HG02852 (cell line): ENCODE measurements around the gene DNAJC6.
"Not testable (repeated sequence)": the region's sequence is repeated elsewhere in the genome, so short reads cannot be mapped to it uniquely, and the experiment has no call there.

Source experiments
- ATAC-seq: cut with Tn5 transposase; IDR thresholded peaks from one replicate; pipeline ENCODE4 v1.9.1; 2021; ENCODE audit warnings: mild to moderate bottlenecking, moderate library complexity; ENCODE audit not compliant: unreplicated experiment

Gene DNAJC6

DNA sequence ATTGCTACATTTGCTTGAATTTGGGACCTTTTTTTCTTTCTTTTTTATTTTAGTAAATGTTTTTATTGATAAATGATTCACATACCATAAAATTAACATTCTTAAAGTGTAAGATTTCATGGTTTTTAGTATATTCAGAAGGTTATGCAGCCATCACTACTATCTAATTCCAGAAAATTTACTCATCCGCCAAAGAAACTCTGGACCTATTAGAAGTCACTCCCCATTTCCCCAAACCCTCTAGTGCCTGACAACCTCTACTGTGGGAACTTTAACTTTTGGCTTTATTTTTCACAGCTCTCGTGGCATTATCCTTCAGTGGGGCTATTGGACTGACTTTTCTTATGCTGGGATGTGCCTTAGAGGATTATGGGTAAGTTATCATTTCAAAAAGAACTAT is 115.7 kb downstream of the DNAJC6 start:
- ATAC-seq, result no peak

DNA sequence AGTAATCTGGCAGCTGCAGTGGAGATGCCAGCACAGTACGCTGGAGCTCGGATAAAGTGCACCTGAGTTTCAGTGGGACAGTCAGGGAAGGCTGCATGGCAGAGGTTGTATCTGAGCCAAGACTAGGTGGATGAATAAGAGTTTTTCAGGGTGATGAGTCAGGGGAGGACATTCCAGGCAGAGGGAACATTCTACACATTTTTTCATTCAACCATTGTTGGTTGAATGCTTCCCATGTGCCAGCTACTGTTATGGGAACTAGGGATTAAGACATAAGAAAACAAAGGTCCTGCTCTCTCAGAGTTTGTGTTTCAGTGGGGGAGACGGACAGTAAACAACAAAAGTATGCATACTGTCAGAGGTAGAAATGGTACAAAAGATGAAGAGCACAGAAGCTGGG is 116.4 kb downstream of the DNAJC6 start:
- no peak for ATAC-seq

DNA sequence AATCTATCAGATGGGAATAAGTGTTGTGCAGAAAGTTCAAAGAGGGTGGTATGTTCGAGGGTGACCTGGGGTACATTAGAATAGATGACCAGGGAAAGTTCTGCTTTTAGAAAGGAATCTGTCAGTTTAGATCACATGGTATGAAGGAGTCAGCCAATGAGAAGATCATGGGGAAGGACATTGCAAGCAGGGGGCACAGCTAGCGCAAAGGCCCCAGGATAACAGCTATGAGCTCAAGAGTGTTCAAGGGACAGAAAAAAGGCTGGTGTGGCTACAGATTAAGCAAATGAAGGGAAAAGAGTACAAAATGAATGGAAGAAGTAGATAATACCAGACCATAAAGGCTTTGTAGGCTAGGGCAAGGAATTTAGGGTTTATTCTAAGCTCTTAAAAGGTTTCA is 119.7 kb downstream of the DNAJC6 start:
- no peak for ATAC-seq

DNA sequence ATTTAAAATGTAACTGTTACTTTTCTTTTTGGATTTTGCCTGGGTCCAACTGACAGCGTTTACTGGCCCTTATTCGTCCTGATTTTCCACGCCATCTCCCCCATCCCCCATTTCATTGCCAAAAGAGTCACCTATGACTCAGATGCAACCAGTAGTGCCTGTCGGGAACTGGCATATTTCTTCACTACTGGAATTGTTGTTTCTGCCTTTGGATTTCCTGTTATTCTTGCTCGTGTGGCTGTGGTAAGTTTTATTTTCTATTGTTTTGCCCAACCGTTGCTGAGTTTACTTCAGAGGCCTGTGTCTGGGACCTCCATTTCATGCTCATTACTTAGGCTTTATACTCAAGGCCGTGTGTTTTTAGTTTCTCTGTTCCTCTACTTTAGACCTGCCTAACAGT is 120.5 kb downstream of the DNAJC6 start:
- ATAC-seq, result no peak

DNA sequence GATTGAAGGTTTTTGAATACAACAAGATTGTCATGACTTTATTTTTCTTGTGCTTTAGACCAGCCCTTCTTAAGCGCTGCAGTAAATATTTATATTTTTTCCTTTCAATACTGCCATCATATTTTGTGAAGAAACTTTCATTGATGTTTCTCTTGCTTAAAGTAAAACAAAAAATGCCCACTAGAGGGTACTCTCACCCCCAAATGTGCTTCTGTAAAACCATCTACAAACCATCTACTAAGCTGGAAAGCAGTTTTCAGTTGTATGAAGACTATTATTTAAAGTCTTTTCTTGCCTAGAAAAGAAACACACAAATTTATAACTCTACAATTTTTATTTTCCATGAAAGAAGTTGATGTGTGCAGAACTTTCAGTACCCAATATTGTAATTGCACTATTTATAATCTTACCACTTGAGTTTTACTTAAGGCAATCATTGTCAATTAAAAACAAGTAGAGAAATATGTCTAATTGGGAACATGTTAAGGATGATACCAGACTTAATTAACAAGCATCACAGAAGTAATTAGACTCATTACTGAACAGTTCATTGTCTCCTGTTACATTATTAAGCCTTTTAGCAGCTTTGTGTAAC is 121.9 kb downstream of the DNAJC6 start:
- peak; percentile 67 for ATAC-seq

DNA sequence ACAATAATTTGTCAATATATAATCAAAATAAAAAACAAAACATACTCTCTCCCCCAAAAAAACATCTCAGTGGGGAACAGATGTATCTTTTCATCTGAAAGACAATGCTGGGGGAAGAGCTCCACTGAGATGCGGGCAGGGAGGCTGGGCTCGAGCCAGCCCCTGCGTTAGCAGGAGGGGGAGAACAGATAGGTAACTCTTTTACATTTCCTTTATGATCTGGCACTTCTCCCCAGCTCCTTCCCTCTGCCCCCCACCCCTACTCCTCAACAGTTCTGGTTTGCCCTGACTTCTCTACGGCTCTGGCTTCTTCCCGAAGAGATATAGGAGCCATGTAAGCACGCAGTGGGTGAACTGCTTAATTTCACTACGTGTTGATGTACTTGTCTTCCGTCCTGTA is 123.6 kb downstream of the DNAJC6 start:
- no peak for ATAC-seq

DNA sequence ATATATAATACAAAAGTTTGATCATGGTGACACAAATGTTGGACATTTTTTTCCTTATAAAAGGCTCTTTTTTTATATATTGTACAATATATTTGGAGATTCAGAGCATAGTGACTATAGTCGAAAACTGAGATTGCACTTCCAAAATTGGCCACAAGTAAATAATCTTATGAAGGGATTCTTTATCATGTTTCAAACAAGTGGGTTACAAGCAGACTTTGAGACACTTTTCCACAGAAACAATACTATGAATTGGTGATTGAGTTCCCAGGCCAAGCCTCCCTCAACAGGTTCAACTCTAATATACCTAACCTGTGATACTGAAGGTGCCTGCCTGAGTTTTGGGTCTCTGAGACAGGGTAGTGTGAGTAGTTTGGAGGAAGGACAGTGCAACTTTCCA is 124.9 kb downstream of the DNAJC6 start:
- ATAC-seq, result no peak

DNA sequence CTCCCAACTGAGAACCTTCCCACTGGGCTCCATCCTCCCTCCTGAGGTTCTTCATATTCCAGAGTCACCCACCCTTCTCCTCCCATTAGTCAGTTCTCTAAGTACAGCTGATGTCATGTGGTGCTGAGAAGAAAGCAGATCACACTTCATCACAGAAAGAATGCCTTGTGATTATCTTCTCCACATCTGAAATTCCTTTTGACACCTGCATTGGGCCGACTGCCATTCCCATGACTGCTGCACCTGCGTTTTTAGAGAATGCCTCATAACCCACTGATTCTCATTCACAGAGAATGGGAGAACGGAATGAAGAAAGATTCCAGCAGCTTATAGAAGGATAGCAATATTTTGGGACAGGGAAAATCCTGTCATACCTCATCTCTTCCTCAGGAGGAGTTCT is 125.4 kb downstream of the DNAJC6 start:
- no peak for ATAC-seq

DNA sequence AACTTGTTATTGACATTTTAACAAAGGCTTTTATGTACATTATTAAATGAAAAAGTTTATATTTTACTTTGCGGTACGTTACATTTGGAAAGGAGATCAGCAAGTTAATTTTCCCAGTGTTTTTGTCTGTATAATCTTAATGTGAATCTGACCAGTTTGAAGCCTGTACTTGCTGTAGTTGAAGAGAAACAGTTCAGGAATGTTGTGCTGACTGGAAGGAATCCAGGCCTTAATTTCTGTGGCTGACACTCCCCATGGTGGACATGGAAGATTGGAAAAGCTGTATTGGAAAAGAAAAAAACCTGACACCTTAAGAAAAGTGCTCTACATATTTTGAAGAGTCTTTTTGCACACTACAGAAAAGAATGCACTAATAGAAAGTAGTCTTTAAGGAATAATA is 126.6 kb downstream of the DNAJC6 start:
- ATAC-seq, result no peak

DNA sequence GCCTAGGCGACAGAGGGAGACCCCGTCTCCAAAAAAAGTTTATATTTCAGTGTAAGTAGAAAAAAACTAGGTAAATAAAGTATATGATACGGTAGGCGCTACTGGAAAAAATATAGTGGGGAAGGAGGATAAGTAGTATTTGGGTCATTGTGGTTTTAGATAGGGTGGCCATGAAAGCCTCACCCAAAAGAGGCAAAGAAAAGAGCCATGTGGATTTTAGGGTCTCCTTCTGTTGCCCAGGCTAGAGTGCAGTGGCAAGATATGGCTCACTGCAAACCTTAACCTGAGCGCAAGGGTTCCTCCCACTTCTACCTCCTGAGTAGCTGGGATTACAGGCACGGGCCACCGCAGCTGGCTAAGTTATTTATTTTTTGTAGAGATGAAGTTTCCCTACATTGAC is 128.3 kb downstream of the DNAJC6 start:
- no peak for ATAC-seq

DNA sequence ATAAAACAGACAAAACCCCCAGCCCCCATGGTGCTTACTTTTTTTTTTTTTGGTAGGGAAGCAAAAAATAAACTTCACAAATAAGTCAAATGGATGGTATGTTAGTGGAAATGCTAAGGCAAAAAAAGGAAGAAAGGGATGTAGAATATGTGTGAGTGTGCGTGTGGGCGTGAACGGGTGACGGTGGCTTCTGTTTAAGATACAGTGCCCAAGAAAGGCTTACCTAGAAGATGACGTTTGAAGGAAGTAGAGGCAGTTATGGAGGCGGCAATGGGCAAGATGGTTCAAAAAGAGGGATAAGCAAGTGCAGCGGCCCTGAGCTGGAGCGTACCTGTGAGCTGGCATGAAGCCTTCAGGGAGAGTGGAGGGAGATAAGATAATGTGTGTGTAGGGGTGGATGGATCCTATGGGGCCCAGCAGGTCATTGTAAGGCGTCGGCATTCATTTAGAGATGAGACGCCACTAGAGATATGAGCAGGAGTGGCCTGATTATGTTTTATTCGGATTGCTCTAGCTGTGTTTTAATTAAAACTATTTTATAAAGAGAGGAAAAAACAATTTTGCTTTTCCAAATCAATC is 131.1 kb downstream of the DNAJC6 start:
- no peak for ATAC-seq

DNA sequence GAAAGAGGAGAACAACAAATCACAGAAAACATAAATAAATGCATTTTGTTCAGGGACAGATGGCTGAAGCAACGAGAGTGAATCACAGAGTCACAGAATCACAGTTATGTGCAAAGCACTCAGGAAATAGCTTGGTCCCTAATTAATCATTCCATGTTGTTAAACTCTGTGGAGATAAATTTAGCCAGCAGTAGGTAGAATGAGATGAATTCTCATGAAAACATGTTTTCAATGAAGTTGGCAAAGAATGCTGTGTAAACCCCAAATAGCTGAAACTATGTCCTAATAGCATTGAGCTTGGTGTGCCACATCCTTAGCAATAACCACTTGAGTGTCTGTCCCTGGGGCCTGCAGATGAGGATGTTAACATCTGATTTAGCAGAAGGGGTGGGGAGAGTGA is 131.6 kb downstream of the DNAJC6 start:
- ATAC-seq, result no peak

DNA sequence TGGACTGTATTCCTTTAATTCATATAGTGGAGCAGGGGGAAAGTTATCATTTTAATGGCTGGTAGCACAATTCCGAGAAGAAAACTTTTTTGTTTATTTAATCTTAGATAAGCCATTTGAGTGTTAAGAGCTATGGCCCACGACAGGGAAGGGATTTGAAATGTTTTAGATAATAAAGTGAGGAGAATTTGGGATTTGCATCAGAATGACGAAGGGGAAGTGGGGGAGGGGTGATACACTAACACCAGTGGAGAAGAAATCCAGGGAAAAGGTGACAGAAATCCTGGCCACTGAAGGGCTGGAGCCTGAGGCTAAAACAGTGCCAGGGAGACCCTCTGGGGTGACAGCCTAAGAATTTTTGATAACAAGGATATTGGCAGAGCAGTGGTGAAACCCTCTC is 132.1 kb downstream of the DNAJC6 start:
- ATAC-seq, result no peak

DNA sequence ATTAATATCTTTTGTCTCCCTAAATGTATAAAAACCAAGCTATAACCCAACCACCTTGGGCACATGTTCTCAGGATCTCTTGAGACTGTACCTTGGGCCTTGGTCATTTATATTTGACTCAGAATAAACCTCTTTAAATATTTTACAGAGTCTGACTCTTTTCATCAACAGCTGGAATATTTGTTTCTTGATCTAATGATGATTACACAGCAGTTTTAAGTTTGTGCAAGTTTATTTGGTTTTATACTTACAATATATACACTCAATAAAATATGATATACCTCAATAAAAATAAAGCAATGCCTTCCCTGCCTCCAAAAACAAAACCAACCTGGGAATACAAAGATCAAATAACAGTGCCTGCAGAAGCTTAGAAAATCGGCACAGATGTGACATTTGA is 133.1 kb downstream of the DNAJC6 start:
- no peak for ATAC-seq

DNA sequence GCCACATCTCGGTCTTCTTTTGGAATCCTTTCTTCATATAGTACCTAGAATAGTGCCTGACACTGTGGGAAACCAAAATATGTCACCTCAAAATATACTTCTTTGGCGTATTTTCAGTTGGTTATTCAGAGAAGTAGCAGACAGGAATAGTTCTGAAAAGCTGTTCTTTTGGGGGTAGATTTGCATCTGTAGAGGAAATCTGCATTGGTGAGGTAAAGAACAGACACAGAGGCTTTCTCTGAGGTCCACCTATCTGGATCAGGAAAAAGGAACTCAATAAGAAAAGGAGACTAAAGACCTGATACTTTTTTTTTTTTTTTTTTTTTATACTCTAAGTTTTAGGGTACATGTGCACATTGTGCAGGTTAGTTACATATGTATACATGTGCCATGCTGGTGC is 134.3 kb downstream of the DNAJC6 start:
- no peak for ATAC-seq

DNA sequence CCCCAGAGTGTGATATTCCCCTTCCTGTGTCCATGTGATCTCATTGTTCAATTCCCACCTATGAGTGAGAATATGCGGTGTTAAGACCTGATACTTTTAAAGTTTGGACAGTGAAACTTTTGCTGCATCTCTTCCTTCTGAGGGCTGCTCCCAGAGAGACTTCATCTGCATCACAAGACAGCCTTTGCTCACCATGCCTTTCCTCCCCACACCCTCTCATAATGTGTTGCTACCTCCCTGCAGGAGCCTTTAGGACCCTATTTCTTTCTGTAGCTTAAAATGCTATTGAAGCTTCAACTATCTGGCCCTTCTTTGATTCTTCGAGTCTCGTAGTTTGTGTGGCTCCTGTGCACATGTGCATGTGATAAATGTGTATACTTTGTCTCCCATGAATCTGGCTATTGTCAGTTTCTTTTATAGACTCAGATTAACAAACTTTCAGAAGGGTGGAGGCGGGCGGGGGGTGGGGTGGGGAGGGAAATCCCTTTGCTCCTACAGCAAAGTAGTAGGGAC is 134.8 kb downstream of the DNAJC6 start:
- no peak for ATAC-seq

DNA sequence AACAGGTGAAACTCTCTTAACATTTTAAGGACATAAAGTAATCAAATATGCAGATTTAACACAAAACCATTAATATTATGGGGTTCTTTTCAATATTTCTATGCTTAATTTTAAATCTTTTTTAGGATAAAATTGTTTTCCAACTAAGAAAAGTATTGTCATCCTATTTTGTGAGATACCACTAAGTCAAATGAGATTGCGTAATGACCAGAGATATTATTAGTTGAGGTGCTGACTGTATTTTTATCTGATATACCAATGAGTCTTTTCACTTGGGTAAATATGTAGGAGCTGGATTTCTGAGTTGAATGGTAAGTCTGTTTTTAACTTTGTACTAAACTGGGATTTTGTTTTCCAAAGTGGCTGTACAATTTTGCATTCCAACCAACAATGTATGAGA is 136.5 kb downstream of the DNAJC6 start:
- ATAC-seq, result no peak

DNA sequence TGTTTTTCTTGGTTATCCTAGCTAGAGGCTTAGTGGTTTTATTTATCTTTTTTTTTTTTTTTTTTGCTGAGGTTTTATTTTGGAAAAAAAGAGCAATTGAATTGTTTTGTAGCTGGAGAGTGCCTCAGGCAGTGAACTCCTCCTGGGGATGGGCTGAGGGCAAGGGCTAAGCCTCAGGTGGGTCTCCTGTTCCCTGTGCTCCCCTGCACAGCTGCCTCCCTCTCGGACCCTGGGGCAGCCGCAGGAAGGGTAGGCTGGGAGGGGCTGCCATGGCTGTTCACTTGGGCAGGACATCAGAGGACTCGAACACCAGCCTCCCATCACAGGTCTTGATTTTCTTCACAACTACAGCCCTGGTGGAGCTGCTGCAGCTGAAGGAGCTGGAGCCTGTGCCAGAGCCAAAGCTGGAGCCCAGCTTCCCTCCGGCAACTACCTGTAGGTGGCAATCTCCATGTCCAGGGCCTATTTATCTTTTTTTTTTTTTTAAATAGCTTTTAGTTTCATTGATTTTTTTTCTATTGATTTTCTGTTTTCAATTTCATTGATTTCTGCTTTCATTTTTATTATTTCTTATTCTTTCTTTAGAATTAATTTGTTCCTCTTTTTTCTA is 140.0 kb downstream of the DNAJC6 start:
- no peak for ATAC-seq

DNA sequence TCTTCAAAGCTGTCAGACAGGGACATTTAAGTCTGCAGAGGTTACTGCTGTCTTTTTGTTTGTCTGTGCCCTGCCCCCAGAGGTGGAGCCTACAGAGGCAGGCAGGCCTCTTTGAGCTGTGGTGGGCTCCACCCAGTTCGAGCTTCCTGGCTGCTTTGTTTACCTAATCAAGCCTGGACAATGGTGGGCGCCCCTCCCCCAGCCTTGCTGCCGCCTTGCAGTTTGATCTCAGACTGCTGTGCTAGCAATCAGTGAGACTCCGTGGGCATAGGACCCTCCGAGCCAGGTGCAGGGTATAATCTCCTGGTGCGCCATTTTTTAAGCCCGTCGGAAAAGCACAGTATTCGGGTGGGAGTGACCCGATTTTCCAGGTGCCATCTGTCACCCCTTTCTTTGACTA is 146.3 kb downstream of the DNAJC6 start:
- not testable (repeated sequence) for ATAC-seq

DNA sequence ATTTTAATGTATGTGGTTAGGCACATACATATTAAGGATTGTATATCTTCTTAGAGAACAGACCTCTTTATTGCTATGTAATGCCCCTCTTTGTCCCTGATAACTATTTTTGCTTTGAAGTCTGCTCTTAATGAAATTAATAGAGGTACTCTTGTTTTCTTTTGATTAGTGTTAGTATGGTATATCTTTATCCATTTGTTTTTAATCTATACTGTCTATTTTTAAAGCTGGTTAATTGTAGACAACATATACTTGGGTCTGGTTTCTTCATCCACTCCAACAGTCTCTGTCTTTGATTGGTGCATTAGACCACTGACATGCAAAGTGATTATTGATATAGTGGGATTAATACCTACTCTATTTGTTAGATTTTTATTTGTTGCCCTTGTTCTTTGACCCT is 147.1 kb downstream of the DNAJC6 start:
- no peak for ATAC-seq

DNA sequence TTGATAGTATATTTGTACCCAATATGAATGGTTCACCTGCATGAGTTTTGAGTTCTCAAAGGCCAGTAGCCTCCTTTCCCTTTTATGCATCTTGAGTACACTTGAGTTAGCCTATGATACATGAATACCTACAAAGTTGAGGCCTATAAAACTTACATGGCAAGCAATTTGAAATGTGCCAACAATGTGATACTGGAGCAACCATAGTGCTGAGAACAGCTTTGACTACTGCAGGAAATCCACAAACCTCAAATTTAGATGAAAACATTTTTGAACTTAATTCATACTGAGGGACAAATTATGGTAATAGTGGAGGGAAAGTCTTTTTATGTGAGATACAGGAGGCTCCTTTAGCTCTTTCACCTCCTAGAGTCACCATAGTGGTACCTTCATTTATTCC is 148.5 kb downstream of the DNAJC6 start:
- no peak for ATAC-seq

DNA sequence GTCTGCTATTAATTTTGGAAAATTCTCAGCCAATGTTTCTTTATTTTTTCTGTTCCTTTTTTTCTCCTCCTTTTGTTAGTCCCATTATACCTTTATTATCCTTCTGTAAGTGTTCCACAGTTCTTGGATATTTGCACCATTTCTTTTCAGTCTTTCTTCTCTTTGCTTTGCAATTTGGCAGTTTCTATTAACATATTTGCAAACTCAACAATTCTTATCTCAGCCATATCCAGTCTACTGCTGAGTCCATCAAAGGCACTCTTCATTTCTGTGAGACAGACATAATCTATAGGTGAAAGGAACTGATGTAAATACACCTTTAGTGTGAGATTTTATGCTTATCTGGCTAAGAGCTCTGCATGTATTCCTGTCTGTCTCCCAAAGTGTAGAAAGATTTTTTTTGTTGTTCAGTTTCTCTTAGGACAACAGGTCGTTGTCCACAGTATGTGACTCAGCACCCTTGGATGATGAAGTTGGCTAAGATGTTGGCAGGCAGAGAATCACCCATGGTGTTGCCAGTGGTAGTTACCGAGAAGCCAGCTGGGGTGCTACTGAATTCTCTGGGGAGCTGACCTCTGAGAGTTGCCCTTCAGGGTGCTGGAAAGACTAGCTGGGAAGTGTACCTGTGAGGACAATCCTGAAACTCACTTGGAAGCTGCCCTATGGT is 149.5 kb downstream of the DNAJC6 start:
- no peak for ATAC-seq
